Retina (tissue), 1 donor: ENCODE results near the gene TP53.

Experiments used
- DNase-seq: peaks from one replicate; pipeline ENCODE4 v3.0.0-alpha.2; 2016

Gene TP53

DNA sequence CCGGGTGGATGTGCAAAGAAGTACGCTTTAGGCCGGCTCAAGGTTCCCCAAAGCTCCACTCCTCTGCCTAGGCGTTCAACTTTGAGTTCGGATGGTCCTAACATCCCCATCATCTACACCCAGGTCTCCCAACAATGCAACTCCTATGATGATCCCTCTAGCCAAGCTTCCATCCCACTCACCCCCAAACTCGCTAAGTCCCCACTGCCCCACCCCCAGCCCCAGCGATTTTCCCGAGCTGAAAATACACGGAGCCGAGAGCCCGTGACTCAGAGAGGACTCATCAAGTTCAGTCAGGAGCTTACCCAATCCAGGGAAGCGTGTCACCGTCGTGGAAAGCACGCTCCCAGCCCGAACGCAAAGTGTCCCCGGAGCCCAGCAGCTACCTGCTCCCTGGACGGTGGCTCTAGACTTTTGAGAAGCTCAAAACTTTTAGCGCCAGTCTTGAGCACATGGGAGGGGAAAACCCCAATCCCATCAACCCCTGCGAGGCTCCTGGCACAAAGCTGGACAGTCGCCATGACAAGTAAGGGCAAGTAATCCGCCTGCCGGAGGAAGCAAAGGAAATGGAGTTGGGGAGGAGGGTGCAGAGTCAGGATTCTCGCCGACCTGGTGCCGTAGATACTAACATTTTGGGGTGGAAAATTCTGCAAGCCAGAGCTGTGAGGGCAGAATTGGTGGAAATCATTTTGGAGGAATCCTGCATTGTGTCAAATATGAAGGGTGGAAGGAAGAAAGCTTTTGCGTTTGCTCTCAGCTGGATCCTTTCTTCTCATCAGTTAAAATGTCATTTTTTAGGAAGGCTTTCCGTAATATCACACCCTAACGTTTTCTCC lies at the start of gene TP53:
Gene TP53 (minus strand): TSS at position 419 of the 836 bp plus-strand sequence. CDS start 10,896 bp downstream, outside the sequence.
- peak; percentile 91 for DNase-seq

DNA sequence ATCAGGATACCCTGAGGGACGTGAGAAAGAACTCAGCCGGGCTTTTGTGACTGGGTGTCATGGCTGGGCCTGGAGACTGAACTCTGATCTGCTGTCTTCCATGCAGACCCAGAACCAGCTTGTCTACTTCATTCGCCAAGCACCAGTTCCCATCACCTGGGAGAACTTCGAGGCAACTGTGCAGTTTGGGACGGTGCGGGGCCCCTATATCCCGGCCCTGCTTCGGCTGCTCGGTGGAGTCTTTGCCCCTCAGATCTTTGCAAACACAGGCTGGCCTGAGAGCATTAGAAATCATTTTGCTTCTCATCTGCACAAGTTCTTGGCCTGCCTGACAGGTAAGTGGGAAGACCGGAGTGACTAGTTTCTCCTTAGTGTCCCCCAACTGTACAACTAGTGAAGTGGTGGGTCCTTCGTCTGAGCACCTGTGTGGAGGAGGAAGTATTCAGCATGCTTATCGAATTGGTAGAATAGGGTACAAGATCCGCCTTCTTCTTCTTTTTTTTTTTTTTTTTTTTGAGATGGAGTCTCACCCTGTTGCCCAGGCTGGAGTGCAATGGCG lies 45.8 kb upstream of the TP53 start:
- DNase-seq: no peak

GRCh38 chr17:7729816-7730215 lies 42.5 kb upstream of the TP53 start:
- DNase-seq: no peak

DNA sequence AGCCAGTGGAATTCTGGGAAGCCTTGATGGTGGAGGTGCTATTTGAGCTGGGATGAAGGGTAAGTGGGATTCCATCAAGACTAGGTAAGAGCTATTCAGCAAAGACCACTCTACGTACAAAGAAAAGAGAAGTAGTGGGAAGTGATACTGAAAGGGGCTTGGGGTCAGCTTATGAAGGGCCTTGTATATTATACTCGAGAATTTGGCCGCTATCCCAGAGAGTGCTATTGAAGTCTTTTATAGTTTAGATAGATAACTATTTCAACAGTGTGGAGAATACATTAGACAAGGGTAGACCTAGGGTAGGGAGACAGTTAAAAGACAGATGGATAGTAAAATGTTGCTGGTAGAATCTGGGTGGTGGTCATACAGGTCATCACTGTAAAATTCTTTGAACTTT lies 40.6 kb upstream of the TP53 start:
- no peak for DNase-seq

DNA sequence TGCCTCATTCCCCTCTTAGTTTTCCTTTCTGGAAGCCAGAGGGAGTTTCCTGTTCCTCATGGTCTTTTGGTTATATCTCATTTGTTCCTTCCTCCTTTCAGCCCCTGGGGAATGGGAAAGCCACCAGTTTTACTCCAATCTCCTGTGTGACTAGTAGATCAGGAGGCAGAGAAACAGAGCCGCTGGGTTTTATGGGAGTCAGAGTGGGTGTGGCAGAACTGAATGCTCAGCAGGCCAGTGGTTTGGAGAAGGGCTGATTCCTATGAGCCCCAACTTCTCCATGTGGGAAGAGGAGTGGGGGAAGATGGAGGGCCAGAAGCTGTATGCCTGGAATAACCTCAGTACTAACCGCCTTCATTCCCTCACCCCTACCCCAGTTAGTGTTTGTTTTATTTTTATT lies 34.3 kb upstream of the TP53 start:
- no peak for DNase-seq

- no peak for DNase-seq
Observed at GRCh38 chr17:7720125-7720524, 32.8 kb upstream of the TP53 start.

GRCh38 chr17:7719661-7720060 lies 32.4 kb upstream of the TP53 start:
- DNase-seq: no peak

- DNase-seq: peak; percentile 58
Observed at GRCh38 chr17:7717756-7718350, 30.6 kb upstream of the TP53 start.

DNA sequence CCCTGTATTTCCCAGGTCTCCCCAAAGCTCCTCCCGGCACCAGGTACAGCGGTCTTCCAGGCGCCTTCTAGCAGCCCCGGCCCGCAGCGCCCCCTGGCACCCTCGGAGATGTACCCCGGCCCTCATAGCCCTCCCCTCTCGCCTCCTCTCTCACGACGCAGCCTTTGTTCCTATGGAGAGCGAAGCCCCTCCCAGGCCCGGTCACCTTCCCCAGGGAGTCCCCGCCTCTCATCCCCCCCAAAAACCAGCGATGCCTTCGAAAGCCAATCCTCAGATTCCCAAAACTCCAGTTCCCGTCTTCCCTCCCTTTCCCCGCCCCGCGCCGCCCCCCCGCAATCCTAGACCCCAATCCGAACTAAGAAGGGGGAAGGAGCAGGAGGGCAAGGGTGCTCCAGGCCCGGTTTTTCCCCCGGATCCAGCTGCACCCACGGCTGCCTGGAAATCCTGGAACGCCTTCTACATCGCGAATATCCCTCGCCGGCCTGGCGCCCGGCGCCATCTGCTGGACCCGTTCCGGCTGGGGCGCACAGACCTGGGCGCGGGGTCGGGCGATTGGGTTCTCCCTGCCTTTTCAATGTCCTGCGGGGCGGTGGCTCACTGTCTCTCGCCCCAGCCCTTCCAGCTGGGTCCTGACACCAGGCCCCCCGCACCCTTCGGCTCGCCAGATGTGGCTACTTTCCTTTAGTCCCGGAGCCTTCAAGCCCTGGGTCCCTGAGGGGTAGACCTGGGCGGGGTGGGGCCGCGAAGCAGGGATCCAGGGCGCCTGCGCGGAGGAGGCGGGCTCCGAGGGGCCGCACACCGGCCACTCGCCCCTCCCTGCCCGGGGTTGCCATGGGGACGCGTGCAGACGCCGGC lies 29.8 kb upstream of the TP53 start, which contains the start of gene DNAH2:
Gene DNAH2 (plus strand): TSS at position 844 of the 855 bp plus-strand sequence. CDS start 1,991 bp downstream, outside the sequence.
- peak; percentile 99 for DNase-seq

DNA sequence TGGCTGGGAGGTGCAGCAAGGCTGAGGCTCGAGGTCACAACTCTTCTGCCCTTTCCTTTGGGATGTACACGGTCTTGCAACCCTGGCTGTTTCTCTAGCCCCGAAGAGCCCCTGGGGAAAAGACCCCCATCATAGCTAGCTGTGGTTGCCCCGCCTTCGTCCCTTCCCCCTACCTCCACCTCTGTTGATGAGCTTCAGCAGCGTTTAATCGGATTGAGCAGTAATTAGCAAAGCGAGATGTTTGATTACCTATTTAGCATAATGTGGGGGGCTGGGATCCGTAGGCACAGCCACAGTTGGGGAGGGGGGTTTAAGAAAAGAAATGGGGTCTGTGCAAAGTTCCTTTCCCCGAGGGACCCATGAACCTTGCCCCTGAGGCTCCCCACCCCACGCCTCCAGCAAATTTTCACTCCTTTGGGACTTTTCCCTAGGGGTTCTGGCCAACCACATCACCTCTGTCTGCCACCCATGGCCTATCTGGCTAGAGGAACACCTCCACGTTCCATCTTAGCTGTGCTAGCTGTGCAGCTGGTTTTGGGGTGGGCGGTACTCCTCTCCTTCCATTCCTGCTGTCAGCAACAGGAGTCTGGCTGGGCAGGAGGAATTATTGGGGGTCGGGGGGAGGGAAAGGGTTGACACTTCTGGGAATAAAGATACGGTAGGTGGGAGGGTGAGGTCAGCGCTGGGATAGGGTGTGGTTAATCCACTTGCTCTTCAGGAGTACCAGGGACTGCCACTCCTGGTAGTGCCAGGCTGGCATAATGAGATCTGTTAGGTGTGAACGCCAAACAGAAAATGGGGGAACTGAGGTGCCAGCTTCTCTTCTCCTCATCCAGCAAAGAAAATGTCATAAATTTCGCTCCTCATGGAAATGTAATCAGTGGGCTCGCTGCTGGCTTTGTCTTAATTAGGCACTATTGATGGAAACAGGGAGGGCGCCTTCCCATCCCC lies 28.9 kb upstream of the TP53 start:
- DNase-seq: peak; percentile 19

GRCh38 chr17:7714721-7715594 lies 27.7 kb upstream of the TP53 start:
- DNase-seq: peak; percentile 36

DNA sequence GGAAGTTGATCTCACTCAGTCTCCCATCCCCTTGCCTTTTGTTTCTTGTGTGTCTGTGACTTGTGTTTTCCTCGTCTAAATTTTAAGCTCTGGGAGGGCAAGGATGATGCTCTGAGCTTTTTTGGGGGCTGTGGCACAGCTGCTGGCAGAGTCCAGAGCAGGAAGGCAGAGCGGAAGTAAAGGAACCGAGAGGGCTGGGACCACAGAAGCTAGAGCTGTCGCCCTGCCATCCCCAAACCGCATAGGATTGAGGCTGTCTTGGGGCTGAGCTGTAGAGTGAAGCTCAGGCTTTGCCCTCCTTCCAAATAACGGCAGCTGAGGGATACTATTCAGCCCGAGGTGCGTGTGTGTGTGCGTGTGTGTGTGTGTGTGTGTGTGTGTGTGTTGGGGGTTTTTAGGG lies 26.5 kb upstream of the TP53 start:
- DNase-seq: no peak

DNA sequence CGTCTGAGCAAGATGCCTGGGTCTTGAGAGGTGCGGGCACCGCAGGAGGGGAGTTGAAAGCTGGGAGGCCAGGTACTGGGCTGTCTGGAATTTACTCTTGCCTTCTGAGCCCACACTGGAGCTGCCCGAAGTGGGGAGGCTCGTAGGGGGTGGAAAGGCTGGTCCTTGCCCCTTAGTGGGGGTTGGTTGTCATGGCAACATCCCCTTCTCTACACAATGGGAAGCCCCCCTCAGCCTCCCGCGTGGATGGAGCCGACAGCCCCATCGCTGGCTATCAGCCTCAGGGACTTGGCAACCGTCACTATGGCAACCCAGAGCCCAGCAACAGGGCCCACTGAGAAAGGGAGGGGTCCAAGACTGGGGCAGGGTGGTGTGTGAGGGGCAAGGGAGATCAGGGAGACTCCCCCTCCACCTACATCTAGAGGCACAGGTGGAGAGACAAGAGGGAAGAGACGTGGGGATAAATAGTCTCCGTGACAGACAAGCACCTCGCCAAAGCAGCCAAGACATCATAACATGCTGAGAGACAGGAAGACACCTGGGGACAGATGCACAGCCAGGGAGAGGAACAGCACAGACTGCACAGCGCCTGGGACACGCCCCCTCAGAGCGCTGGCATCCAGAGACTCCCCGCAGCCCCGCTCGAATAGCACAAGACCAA lies 25.0 kb upstream of the TP53 start:
- DNase-seq: peak; percentile 84

GRCh38 chr17:7711051-7711755 lies 23.9 kb upstream of the TP53 start:
- no peak for DNase-seq

DNA sequence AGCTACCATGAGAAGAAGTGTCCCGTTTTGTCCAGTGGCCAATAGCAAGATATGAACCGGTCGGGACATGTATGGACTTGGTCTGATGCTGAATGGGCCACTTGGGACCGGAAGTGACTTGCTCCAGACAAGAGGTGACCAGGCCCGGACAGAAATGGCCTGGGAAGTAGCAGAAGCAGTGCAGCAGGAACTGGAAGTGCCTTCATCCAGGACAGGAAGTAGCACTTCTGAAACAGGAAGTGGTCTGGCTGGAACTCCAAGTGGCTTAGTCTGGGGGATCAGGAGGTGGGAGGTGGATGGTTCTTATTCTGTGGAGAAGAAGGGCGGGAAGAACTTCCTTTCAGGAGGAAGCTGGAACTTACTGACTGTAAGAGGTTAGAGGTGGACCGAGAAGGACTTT lies 23.0 kb upstream of the TP53 start:
- no peak for DNase-seq

DNA sequence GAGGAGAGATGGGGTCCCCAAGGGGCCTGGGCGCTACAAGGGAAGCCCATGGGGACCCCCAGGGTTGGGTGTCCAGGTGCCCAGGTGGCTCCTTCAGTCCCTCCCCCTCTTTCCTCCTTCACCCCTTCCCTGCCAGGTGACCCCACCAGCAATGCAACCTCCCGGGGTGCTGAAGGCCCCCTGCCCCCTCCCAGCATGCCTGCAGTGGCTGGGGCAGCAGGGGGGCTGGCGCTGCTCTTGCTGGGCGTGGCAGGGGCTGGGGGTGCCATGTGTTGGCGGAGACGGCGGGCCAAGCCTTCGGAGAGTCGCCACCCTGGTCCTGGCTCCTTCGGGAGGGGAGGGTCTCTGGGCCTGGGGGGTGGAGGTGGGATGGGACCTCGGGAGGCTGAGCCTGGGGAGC lies 21.7 kb upstream of the TP53 start:
- DNase-seq: no peak

- no peak for DNase-seq
Observed at GRCh38 chr17:7707858-7708750, 20.8 kb upstream of the TP53 start.

GRCh38 chr17:7707446-7707845 lies 20.2 kb upstream of the TP53 start:
- DNase-seq: peak; percentile 60
